HTR-8/SVneo (cell line): Measurements from ENCODE around the gene PRR7.
"Not testable (repeated sequence)": the region's sequence is repeated elsewhere in the genome, so short reads cannot be mapped to it uniquely, and the experiment has no call there.

ENCODE experiments used
- DNase-seq: peaks from one replicate; pipeline ENCODE4 v3.0.0; 2011; ENCODE audit warnings: low spot score, mixed read lengths; ENCODE audit not compliant: insufficient read length
- FAIRE-seq: peaks from 2 replicates; lab custom pipeline; 2011; peaks lifted over from hg19 to GRCh38; lab: Jason Lieb, UNC

The PRR7 gene, protein sequence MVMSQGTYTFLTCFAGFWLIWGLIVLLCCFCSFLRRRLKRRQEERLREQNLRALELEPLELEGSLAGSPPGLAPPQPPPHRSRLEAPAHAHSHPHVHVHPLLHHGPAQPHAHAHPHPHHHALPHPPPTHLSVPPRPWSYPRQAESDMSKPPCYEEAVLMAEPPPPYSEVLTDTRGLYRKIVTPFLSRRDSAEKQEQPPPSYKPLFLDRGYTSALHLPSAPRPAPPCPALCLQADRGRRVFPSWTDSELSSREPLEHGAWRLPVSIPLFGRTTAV

DNA sequence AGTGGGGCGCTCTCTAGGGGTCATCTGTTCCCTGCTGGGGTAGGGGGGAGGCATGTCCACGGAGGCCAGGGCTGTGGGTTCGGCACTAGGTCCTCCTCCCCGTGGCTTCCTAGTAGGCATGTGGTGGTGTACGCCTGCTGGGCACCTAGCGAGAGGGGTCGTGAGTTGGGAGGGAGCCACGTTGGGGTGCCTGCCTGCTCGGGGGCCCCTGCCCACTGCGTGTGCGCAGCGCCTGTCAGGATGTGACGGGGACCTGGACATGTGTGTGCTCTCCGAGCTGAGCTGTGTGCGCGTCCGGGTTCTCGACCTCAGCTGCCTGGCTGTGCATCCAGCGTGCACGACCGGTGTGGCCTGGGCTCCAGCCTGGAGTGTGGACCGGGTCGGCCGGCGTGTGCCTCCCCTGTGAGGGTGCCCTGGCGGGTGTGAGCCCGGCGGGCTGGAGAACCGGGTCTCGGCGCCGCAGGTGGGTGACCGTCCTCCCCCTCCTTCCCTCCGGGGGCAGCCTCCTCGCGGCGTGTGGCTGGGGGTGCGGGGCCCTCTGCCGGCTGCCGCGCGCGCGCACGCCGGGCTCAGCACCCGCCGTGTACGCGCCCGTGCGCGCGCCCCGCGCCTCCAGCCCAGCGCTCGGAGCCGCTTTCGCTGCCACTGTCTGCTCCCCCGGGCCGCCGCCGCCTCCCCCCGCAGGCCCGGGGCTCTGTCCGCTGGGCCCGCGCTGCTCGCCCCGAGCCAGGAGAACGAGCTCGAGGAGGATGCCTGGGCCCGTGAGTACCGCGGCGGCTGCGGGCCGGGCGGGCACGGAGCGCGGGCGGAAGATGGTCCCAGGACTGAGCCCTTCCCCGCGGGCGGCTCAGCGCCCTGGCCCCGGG lies at the start of gene PRR7:
PRR7 (plus strand) TSS at position 615 of the 866 bp plus-strand sequence. CDS start 8,254 bp downstream, outside the sequence.
- FAIRE-seq (peak; percentile 81), DNase-seq (peak; percentile 73)

DNA sequence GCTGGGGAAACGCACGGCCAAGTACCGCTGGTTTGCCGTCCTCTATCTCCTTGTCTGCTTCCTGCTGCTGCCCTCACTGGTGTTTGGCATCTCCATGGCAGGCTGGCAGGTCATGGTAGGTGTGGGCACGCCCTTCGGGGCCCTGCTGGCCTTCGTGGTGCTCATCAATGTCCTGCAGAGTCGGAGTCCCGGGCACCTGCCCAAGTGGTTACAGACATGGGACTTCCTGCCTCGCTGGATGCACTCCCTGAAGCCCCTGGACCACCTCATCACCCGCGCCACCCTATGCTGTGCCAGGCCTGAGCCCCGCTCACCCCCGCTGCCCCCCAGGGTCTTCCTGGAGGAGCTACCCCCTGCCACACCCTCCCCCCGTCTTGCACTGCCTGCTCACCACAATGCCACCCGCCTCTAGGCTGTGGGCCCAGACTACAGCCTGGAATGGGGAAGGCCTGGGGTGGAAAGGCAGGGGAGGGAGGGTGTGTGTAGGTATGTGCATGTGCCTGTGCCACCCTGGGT lies 48.7 kb upstream of the PRR7 start:
- DNase-seq = no peak
- FAIRE-seq = no peak

GRCh38 chr5:177399997-177400868 lies 46.4 kb upstream of the PRR7 start, which contains the start of gene PFN3:
PFN3 (minus strand) TSS chr5:177400661; CDS start chr5:177400576, 85 bp downstream.
- no peak for DNase-seq
- FAIRE-seq = no peak

DNA sequence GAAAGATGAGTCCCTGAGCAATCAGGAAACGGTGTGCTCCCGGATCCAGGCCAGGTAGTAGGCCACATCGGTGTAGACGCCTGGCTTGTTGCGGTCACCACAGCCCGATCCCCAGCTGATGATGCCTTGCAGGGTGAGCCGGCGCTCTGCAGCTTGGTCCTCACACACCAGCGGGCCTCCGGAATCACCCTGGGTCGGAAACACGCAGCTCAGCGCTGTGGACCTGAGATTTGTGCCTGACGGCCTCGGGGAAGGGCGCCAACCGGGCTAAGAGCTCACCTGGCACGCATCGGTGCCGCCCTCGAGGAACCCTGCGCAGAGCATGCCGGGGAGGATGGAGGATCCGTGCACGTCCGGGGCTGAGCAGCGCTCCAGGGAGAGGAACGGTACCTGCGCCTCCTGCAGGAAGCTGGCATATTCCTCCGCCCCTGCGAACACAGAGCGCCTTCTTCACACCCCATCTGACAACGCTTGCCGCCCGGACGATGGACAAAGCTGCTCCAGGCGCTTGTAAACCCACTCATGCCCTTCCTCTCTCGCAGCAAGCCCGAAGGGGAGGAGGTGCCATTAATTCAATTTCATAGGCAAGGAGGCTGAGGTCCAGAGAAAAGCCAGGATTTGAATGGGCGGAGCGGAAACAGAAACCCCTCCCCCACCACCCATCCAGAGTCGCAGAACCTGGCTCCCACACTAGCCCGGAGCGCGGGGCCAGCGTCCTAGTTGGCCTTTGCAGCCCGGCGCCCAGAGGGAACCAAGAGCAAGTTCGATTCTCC lies 44.2 kb upstream of the PRR7 start:
- DNase-seq (peak; percentile 62), FAIRE-seq (peak; percentile 42)

- DNase-seq = no peak
- FAIRE-seq = no peak
Observed at GRCh38 chr5:177403102-177403791, 43.4 kb upstream of the PRR7 start.

DNA sequence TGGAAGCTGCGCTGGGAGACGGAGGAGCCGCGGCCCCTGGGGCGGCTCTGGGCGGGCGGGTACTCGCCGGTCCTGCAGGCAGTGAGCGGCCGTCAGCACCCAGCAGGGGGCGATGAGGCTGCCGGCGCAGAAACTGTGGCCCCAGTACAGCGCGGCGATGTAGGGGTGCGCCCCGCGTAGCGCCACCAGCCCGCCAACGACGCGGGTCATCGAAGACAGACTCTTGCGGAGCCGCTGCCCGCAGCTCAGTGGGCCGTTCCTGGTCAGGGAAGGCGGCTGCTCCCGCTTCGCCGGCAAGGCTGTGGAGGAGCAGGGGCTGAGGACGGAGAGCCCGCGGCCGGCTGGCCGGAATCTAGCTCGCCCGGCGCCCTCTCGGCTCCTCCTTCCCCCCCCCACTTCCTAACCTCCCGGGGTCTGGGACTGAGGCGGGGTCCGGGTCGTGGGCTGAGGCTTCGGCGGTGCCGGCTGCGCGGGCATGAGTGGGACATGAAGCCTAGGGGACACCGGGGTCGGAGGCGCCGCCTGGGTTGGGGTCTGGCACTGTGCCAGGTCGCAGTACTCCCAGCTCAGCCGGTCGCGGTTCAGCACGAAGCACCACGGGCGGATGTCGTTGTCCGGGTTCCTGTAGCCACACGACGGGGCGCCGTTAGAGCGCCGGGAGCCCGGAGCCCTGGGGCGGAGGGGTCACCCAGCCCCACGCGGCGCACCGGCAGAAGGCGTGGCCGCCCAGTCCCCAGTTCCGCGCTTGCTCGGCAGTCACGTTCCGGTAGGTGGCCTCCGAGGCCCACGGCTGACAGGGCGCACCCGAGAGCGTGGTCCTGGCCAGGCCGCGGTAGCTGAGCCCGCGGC lies 42.6 kb upstream of the PRR7 start:
- DNase-seq (peak; percentile 88), FAIRE-seq (peak; percentile 94)

DNA sequence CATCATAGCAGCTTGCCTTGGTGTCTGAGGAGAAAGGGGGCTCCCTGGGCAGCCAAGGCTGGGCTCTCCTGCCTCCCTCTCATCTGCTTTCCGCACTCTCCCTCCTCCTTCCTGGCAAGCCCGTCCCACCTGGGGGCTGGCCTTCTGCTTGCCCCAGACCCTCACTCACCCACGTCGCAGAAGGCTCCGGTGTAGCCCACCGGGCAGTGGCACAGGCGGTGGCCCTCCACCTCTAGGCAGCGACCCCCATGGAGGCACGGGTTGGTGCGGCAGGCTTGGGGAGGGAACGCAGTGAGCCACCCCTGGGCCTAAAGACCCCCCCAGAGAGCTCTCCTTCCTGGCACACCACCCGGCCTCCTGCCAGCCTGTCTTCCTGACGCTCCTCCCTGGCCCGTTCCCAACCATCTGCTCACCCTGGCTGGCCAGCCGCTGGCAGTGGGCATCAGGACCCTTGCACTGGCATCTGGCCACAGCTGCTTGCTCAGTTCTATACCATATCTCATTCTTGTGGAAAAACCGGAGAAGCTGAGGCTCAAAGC lies 41.9 kb upstream of the PRR7 start:
- DNase-seq (no peak), FAIRE-seq (no peak)

GRCh38 chr5:177405312-177405711 lies 41.3 kb upstream of the PRR7 start:
- DNase-seq (no peak), FAIRE-seq (no peak)

DNA sequence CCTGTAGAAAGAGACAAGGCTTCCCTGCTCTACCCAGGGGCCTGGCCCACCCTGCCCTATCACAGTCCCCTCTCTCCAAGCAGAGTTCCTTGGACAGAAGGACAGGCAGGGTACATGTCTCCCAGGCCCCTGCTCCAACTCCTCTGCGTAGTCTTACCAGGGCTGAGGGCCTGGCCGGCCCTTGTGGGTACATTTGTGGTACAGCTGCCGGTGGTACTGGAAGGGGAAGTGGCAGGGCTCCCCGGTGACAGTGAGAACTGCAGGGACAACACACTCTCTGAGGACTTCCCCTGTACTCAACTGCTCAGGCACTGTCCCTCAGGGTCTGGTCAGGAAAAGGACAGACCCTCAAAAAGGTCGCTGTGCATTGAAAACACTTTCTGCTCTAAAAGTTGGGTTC lies 40.8 kb upstream of the PRR7 start:
- FAIRE-seq = no peak
- no peak for DNase-seq

DNA sequence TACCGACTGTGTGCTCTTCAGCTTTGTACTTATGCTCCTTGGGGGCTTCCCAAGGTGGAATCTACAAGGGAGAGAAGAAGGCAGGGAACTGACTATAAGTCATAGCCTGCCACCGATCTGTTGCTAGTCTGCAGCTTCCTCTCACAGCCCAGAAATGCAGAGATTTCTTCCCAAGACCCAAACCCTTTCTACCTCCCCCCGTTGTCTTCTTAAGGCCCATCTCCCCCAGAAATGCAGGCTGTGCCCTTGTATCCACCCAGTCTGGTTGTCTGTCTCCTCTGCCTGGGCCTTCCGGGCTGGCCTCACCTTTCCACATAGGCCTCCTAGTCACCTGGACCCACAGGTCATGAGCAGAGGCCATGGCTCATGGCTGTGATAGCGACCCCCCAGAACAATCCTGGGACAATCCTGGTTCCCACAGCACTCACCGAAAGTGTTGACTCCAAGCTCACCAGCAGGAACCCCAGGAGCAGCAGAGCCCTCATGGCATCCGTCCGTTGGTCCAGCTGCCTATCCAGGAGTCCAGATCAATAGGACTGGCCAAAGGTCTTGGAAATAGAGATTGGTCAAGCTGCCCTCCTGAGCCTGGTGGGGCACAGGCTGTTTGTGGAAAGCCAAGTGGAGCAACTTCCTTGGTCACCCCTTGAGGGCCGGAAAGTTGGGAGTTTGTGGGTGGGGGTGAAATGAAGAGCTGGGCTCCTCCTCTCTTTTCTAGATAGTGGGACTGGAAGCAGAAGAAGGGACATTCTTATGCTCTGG lies 37.4 kb upstream of the PRR7 start, which contains the start of gene F12:
F12 (minus strand) TSS at position 522 of the 759 bp plus-strand sequence; CDS start at position 485, 37 bp downstream.
- DNase-seq (no peak), FAIRE-seq (no peak)

DNA sequence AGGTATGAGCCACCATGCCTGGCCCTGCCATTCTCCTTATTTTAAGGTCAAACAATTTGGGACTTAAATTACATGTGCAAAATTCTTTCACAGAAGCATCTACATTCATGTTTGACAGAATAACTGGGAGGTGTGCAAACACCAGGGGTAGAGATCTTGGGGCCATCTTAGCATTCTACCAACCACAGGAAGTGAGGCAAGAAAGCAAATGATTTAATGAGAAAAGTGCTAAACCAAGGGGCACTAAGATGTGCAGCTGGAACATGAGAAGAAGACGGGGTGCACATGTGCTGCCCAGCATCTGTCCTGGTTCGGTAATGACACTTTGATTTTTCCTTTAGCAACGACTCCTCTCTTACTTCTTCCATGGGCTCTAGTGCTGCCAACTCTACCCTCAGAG lies 36.0 kb upstream of the PRR7 start:
- DNase-seq (no peak), FAIRE-seq (no peak)

- DNase-seq (no peak), FAIRE-seq (no peak)
Observed at GRCh38 chr5:177412603-177413233, 33.9 kb upstream of the PRR7 start.

DNA sequence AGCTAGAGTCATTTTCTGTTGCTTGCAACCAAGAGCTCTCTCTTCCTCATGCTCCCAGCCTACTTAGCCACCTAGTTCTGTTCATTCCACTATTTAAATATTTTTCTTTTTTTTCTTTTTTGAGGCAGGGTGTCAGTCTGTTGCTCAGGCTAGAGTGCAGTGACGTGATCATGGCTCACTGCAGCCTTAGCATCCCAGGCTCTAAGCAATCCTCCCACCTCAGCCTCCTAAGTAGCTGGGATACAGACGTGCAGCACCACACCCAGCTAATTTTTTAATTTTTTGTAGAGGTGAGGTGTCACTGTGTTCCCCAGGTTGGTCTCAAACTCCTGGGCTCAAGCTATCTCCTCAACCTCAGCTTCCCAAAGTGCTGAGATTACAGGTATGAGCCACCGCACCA lies 32.1 kb upstream of the PRR7 start:
- FAIRE-seq (no peak), DNase-seq (no peak)

GRCh38 chr5:177417081-177417480 lies 29.5 kb upstream of the PRR7 start:
- not testable (repeated sequence) for DNase-seq, FAIRE-seq

GRCh38 chr5:177419046-177419445 lies 27.6 kb upstream of the PRR7 start:
- DNase-seq (peak; percentile 36), FAIRE-seq (no peak)

DNA sequence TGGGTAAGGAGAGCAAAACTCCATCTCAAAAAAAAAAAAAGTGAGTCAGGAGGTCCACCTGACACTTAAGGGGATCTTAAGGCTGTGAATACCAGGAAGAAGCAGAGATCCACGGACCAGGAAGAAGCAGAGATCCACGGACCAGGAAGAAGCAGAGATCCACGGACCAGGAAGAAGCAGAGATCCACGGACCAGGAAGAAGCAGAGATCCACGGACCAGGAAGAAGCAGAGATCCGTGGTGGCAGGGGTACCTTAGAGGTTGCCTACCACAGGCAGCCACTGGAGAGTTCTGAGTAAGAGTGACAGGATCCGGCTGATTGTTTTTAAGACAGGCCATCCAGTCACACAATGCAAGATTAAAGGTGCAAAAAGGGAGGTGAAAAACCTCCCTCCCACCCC lies 26.1 kb upstream of the PRR7 start:
- DNase-seq, FAIRE-seq: not testable (repeated sequence)
